Keratinocyte (primary cell): Measurements from ENCODE around the gene GOLGA6L2. TPM values are rescaled to one million over a fixed set of nuclear protein-coding genes. Genes with fewer than 3 reads are reported as not detected.

Experiments
- DNase-seq: peaks from one replicate; pipeline ENCODE4 v3.0.0-alpha.2; 2011; ENCODE audit warnings: low read depth, missing footprints, low spot score
- FAIRE-seq: peaks from 2 replicates; lab custom pipeline; 2011; peaks lifted over from hg19 to GRCh38; lab: Jason Lieb, UNC
- H2AFZ ChIP-seq: 2 replicates; pipeline ENCODE4 v1.6.0; 2012; ENCODE audit warnings: low read length, control low read depth, inconsistent platforms; ENCODE audit not compliant: control insufficient read depth
- H3K27ac ChIP-seq: 2 replicates; pipeline ENCODE4 v1.5.1; 2011; ENCODE audit warnings: low read length; ENCODE audit not compliant: control insufficient read depth, insufficient read depth
- H3K27me3 ChIP-seq: 3 replicates; pipeline ENCODE4 v1.6.0; 2011; ENCODE audit warnings: low read length; ENCODE audit not compliant: control insufficient read depth, insufficient read depth; ENCODE audit errors: extremely low read depth
- H3K36me3 ChIP-seq, 2 experiments: 2 replicates in 1 of 2; 3 replicates in 1 of 2; pipeline ENCODE4 v1.5.1; 2011; ENCODE audit warnings: low read length in 2 of 2, mild to moderate bottlenecking in 1 of 2; ENCODE audit not compliant: control insufficient read depth in 2 of 2, insufficient read depth in 2 of 2; ENCODE audit errors: extremely low read depth in 1 of 2
- H3K4me1 ChIP-seq: 3 replicates; pipeline ENCODE4 v1.5.1; 2011; ENCODE audit warnings: low read length; ENCODE audit not compliant: control insufficient read depth, insufficient read depth; ENCODE audit errors: extremely low read depth
- H3K4me2 ChIP-seq: 3 replicates; pipeline ENCODE4 v1.6.0; 2011; ENCODE audit warnings: low read depth, low read length; ENCODE audit not compliant: control insufficient read depth, insufficient read depth; ENCODE audit errors: extremely low read depth
- H3K4me3 ChIP-seq, 3 experiments: fragments of 200-600 bp in 1 of 3; sonication (generic) in 1 of 3; 2 replicates in 2 of 3; 3 replicates in 1 of 3; pipeline ENCODE4 v1.5.1; 2011 to 2016; ENCODE audit warnings: low read length in 3 of 3, mild to moderate bottlenecking in 3 of 3, control low read depth in 2 of 3, inconsistent platforms in 1 of 3, low read depth in 1 of 3, mixed read lengths in 1 of 3, mixed run types in 1 of 3, moderate library complexity in 1 of 3; ENCODE audit not compliant: control insufficient read depth in 2 of 3, insufficient read depth in 2 of 3; ENCODE audit errors: extremely low read depth in 1 of 3
- H3K79me2 ChIP-seq: 2 replicates; pipeline ENCODE4 v1.6.0; 2012; ENCODE audit warnings: low read length; ENCODE audit not compliant: control insufficient read depth, insufficient read depth
- H3K9ac ChIP-seq: 3 replicates; pipeline ENCODE4 v1.6.0; 2011; ENCODE audit warnings: low read length; ENCODE audit not compliant: control insufficient read depth, insufficient read depth; ENCODE audit errors: extremely low read depth
- H3K9me1 ChIP-seq: 3 replicates; pipeline ENCODE4 v1.6.0; 2011; ENCODE audit warnings: low read length; ENCODE audit not compliant: control insufficient read depth, insufficient read depth; ENCODE audit errors: extremely low read depth
- H3K9me3 ChIP-seq: 2 replicates; pipeline ENCODE4 v1.5.1; 2012; ENCODE audit warnings: low read depth, low read length; ENCODE audit not compliant: control insufficient read depth
- H4K20me1 ChIP-seq: 3 replicates; pipeline ENCODE4 v1.6.0; 2011; ENCODE audit warnings: low read length; ENCODE audit not compliant: control insufficient read depth, insufficient read depth; ENCODE audit errors: extremely low read depth
- EZH2 ChIP-seq: IDR thresholded peaks from one replicate; pipeline ENCODE4 v1.6.1; 2012; ENCODE audit warnings: inconsistent platforms, mild to moderate bottlenecking, low read length, moderate library complexity
- dilution Hi-C: fragments of 300-500 bp; cut with MboI; formaldehyde crosslinking; loops from one replicate; pipeline ENCODE4 v1.7.0; 2020; ENCODE audit warnings: low sequenced_read_pairs; ENCODE audit not compliant: extremely low pct_ligation_motif_present
- polyA plus RNA-seq, 5 experiments: library from polyadenylated mRNA; depleted of rRNA in 3 of 5; stranded (reverse) in 3 of 5; stranded (forward) in 1 of 5; unstranded in 1 of 5; fragments of >200 nt; gene quantifications; 1 replicate in 1 of 5; 2 replicates in 3 of 5; 3 replicates in 1 of 5; pipeline versions ENCODE4 v1.2.1 to v1.2.3, GENCODE V29; 2011 to 2012; ENCODE audit warnings: missing spikeins in 2 of 5, low read depth in 1 of 5, low replicate concordance in 1 of 5
- TF ChIP-seq, protein P1 (sequence below), 3 experiments: IDR thresholded peaks in 1 of 3; conservative IDR thresholded peaks in 1 of 3; optimal IDR thresholded peaks in 1 of 3; 2 replicates in 2 of 3; 3 replicates in 1 of 3; pipeline versions ENCODE3 to v1.5.1; 2011; ENCODE audit warnings: low read length in 3 of 3, mild to moderate bottlenecking in 3 of 3, moderate library complexity in 2 of 3, control low read depth in 1 of 3, inconsistent platforms in 1 of 3; ENCODE audit not compliant: insufficient read depth in 2 of 3; ENCODE audit errors: extremely low read depth in 1 of 3

GOLGA6L2 gene
- polyA plus RNA-seq, 1 donor (not counting 4 experiments of a cell fraction or from before 2014, with no cell fraction given), result not detected

DNA sequence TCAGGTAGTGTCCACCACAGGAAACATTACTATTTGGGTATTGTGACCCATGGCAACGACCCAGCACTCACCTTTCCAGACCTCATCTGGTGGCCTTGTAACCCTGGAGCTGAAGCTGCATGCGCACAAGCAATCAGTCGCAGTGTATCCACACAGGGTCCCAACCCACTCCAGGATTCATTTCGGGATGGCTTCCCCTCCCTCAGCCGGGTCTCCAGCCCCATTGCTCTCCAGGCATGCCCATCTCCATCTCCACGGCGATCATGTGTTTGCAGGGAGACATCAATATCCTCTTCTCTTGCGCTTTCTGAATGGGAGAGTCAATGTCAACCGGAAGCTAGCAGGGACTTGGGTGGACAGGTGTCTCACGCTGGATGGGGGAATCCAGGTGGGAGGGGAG is 35.2 kb downstream of the GOLGA6L2 start:
- dilution Hi-C loops, result no loop called here
- no peak overlapping the region for H3K9ac ChIP-seq
- no peaks in the 10 kb centered on the region for H3K27me3 ChIP-seq
- H3K79me2 ChIP-seq, result no peaks in the 10 kb centered on the region
- no peak for TF ChIP-seq EZH2
- TF ChIP-seq, protein P1, sequence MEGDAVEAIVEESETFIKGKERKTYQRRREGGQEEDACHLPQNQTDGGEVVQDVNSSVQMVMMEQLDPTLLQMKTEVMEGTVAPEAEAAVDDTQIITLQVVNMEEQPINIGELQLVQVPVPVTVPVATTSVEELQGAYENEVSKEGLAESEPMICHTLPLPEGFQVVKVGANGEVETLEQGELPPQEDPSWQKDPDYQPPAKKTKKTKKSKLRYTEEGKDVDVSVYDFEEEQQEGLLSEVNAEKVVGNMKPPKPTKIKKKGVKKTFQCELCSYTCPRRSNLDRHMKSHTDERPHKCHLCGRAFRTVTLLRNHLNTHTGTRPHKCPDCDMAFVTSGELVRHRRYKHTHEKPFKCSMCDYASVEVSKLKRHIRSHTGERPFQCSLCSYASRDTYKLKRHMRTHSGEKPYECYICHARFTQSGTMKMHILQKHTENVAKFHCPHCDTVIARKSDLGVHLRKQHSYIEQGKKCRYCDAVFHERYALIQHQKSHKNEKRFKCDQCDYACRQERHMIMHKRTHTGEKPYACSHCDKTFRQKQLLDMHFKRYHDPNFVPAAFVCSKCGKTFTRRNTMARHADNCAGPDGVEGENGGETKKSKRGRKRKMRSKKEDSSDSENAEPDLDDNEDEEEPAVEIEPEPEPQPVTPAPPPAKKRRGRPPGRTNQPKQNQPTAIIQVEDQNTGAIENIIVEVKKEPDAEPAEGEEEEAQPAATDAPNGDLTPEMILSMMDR (optimal IDR thresholded peaks at IDR 0.05 in 1 of 3, IDR thresholded peaks at IDR 0.05 in 1 of 3, conservative IDR thresholded peaks at IDR 0.05 in 1 of 3; ENCODE audit: extremely low read depth in 1 of 3, insufficient read depth in 2 of 3, low read length in 3 of 3), result no peak
- no peak overlapping the region for H3K27ac ChIP-seq
- H3K36me3 ChIP-seq, result no peaks in the 10 kb centered on the region
- no peak for FAIRE-seq
- H3K4me2 ChIP-seq, result no peak overlapping the region
- no peak overlapping the region for H2AFZ ChIP-seq
- no peaks in the 10 kb centered on the region for H3K4me1 ChIP-seq
- no peak for DNase-seq
- H3K9me3 ChIP-seq, result peaks cover 1% of the 10 kb centered on the region
- H3K4me3 ChIP-seq, result no peak overlapping the region
- no peaks in the 10 kb centered on the region for H3K9me1 ChIP-seq
- H4K20me1 ChIP-seq, result no peaks in the 10 kb centered on the region

- H3K4me2 ChIP-seq, result no peak overlapping the region
- no peaks in the 10 kb centered on the region for H3K9me1 ChIP-seq
- FAIRE-seq, result no peak
- H3K79me2 ChIP-seq, result no peaks in the 10 kb centered on the region
- no peak overlapping the region for H3K9ac ChIP-seq
- H3K9me3 ChIP-seq, result peaks cover 2% of the 10 kb centered on the region
- H2AFZ ChIP-seq, result no peak overlapping the region
- H3K4me3 ChIP-seq, result no peak overlapping the region
- no peaks in the 10 kb centered on the region for H3K27me3 ChIP-seq
- no peaks in the 10 kb centered on the region for H3K4me1 ChIP-seq
- TF ChIP-seq, protein P1 (optimal IDR thresholded peaks at IDR 0.05 in 1 of 3, IDR thresholded peaks at IDR 0.05 in 1 of 3, conservative IDR thresholded peaks at IDR 0.05 in 1 of 3; ENCODE audit: extremely low read depth in 1 of 3, insufficient read depth in 2 of 3, low read length in 3 of 3), result no peak
- TF ChIP-seq EZH2, result no peak
- no peaks in the 10 kb centered on the region for H4K20me1 ChIP-seq
- no peak for DNase-seq
- dilution Hi-C loops, result no loop called here
- no peaks in the 10 kb centered on the region for H3K36me3 ChIP-seq
- H3K27ac ChIP-seq, result no peak overlapping the region
These were observed 43.5 kb downstream of the GOLGA6L2 start for GRCh38 chr15:23403550-23403949.
